Measurements from ENCODE around the gene RTP1. TPM values are rescaled to one million over a fixed set of nuclear protein-coding genes. Genes with fewer than 3 reads are reported as not detected.

RTP1 gene
- total RNA-seq, 1 experiment from 2014 or later: not detected

GRCh38 chr3:187185759-187186158 is 11.5 kb upstream of the RTP1 start:
- Histone ChIP-seq H3K27me3 (ENCODE audit: insufficient read depth, low read length) (no peaks in the 10 kb centered on the region), H4K20me1 (ENCODE audit: insufficient read depth) (no peaks in the 10 kb centered on the region), H3K27ac (ENCODE audit: low read depth, low read length) (no peak overlapping the region), H3K9ac (ENCODE audit: low read length) (no peak overlapping the region), H3K79me2 (ENCODE audit: insufficient read depth, low read length) (no peaks in the 10 kb centered on the region), H3K4me2 (ENCODE audit: low read length) (no peak overlapping the region), H2AFZ (ENCODE audit: low read depth, low read length, poor library complexity, severe bottlenecking) (no peak overlapping the region), H3K9me3 (ENCODE audit: control insufficient read depth in 1 of 2, insufficient read depth in 1 of 2, low read depth in 1 of 2, low read length in 2 of 2) (no peaks in the 10 kb centered on the region), H3K9me2 (ENCODE audit: insufficient read depth) (no peaks in the 10 kb centered on the region), H3K36me3 (ENCODE audit: control insufficient read depth in 1 of 2, insufficient read depth in 2 of 2, low read length in 2 of 2) (no peaks in the 10 kb centered on the region), H3K4me3 (replicated peaks in 1 of 2; ENCODE audit: low read depth in 1 of 2, low read length in 2 of 2) (no peak overlapping the region), H3K4me1 (ENCODE audit: control insufficient read depth in 1 of 2, insufficient read depth in 2 of 2, low read length in 2 of 2) (peaks cover 7 to 21% of the 10 kb centered on the region in 2 experiments; a peak in 3 of 4 replicates)
- intact Hi-C loops (cut with micrococcal nuclease): no loop called here
- POLR2A ChIA-PET: no interaction called here
- TF ChIP-seq ZBTB33 (IDR thresholded peaks at IDR 0.05; ENCODE audit: extremely low read depth, insufficient replicate concordance, low read length) (no peak), YY1 (IDR thresholded peaks at IDR 0.05; ENCODE audit: extremely low read depth, insufficient replicate concordance, low read depth, low read length) (no peak), RAD21 (IDR thresholded peaks at IDR 0.05; ENCODE audit: low read depth) (no peak), ELF1 (IDR thresholded peaks at IDR 0.05; ENCODE audit: borderline replicate concordance, low read depth) (no peak), JUND (IDR thresholded peaks at IDR 0.05) (no peak), SIN3A (IDR thresholded peaks at IDR 0.05; ENCODE audit: low read depth) (no peak), CTCF (IDR thresholded peaks at IDR 0.05 in 2 of 3, conservative IDR thresholded peaks at IDR 0.05 in 1 of 3; ENCODE audit: borderline replicate concordance in 1 of 3, insufficient read depth in 1 of 3, low read depth in 2 of 3, low read length in 2 of 3) (no peak), TCF7L2 (IDR thresholded peaks at IDR 0.05; ENCODE audit: borderline replicate concordance, extremely low read depth, insufficient read depth, insufficient read length) (no peak), POLR2AphosphoS5 (IDR thresholded peaks at IDR 0.05; ENCODE audit: low read depth, low read length) (no peak), ZFX (IDR thresholded peaks at IDR 0.05) (no peak), FOSL1 (IDR thresholded peaks at IDR 0.05; ENCODE audit: low read depth) (no peak), CEBPB (IDR thresholded peaks at IDR 0.05; ENCODE audit: low read depth) (no peak), EGR1 (IDR thresholded peaks at IDR 0.05; ENCODE audit: low read depth) (no peak), EZH2 (IDR thresholded peaks at IDR 0.05) (no peak), SRF (IDR thresholded peaks at IDR 0.05; ENCODE audit: low read depth) (no peak)
- no TSS peak for BruUV-seq (replicated peaks)
- no peak for DNase-seq (ENCODE audit: low read depth, low spot score)
- CTCF ChIA-PET: no interaction called here
- RAD21 ChIA-PET (ENCODE audit: low non-redundant PET in 1 of 2, low total read pairs in 2 of 2, uncharacterized antibody in 2 of 2, unreplicated experiment in 2 of 2): no interaction called here
- no peak for ATAC-seq
